ENCODE results near the gene FGF19.

Gene FGF19, protein sequence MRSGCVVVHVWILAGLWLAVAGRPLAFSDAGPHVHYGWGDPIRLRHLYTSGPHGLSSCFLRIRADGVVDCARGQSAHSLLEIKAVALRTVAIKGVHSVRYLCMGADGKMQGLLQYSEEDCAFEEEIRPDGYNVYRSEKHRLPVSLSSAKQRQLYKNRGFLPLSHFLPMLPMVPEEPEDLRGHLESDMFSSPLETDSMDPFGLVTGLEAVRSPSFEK

DNA sequence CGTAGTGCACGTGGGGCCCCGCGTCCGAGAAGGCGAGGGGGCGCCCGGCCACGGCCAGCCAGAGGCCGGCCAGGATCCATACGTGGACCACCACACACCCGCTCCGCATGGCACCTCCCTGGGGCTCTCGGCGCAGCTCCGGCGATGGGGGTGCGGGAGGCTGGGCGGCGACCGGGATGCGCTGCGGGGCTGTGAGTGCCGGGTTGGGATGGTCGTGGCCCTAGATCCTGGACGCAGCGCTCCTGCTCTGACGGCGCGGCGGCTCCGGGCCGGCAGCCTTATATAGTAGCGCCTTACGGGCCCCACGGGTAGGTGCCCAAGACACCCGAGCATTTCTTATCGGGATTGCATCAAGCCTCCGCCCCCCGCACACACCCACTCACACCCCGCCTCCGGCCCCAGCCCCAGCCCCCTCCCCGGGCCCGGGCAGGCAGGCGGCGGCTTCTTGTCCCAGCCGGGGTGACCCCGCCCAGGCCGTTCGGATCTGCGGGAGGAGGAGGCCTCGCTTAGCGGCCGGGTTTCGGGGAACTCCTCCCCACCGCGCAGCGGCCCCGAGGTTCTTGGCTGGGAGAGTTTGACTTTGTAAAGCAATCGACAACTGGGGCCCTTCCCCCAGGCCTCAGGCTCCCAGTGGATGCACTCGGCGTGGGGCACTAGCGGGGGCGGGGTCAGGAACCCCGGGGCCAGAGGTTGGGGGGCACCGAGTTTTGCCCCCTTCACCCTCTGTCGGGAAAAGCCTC lies at the start of gene FGF19:
Gene FGF19 (minus strand): TSS at position 255 of the 740 bp plus-strand sequence. CDS start 146 bp downstream, at position 109.
- DNase-seq (ENCODE audit: low spot score): no peak

DNA sequence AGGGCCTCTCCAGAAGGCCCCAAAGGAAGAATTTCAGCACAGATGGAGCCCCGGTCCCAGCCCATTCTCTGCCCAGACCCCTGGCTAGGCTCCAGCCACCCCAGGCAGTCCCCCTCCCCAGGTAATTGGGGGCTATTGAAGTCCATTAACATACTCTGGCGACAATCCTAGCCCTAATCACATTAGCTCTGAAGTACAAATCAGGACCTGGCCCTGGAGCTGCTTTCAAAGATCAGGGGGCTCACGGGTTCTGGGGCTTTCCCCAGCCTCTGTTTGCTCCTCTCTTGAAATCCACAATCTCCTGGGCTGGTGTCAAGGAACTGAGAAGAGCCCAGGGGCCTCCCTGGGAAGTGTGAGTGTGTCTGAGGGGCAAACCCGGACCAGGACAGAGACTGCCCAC lies 49.1 kb upstream of the FGF19 start:
- DNase-seq (ENCODE audit: low spot score): no peak

DNA sequence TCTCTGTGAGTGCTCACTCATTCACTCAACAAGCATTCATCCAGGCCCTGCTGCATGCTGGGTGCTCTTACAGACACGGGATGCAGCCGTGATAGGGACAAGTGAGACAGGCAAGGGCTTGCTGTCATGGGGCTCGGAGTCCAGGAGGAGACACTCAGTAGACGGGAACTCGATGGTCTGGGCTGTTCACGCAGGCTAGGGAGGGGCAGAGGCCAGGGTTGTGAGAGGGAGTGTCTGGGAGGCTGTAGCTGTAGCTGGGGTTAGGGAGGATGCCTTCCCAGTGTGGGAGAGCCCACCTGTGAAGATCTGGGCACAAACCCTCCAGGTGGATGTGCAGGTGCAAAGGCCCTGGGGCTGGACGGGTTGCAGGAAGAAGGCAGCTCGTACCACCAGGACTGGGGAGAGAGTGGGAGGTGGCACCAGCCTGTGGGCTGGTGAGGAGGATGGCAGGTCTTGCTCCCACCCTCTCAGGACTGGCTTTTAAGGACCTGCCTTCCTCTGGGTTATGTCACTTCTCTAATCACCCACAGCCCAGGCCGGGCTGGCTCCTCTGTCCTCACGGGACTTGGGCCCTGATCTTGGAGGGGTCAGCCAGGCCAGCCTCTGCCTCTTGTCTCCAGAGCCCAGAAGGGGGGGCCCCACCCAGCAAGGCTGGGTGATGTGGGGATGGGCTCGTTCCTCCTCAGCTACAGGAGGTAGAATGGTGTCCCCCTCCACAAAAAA lies 47.2 kb upstream of the FGF19 start:
- DNase-seq (ENCODE audit: low spot score): no peak

DNA sequence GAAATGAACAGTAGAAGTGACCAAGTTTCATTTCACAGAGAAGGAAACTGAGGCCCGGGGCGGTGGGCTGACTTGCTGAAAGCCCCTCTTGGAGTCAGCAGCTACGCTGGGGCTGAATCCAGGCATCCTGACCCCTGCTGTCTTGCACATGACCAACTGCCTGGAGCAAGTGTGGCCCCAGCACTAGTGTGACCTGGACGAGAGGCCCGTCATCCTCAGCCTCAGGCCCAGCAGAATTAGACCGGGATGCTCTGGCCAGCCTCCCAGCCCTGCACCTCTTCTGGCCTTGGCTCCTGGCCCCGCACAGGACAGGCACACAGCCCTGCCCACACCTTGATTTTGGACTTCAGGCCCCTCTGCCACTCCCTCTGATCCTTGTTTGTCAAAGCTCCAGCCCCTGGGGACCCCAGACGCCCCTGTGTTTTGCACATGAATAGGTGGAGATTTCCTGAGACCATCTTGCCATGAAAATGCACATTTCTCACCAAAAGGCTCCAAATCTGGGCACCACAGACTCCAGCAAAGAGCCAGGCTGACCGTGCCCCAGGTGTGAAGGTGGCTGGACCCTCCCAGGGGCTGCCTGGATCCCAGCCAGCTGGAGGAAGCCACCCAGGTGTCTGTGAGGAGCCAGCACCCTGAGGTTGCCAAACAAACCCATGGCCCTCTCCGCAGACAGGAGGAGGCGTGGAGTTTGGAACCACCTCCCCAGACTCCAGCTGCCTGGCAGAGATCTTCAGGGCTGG lies 46.5 kb upstream of the FGF19 start:
- DNase-seq (ENCODE audit: low spot score): no peak

DNA sequence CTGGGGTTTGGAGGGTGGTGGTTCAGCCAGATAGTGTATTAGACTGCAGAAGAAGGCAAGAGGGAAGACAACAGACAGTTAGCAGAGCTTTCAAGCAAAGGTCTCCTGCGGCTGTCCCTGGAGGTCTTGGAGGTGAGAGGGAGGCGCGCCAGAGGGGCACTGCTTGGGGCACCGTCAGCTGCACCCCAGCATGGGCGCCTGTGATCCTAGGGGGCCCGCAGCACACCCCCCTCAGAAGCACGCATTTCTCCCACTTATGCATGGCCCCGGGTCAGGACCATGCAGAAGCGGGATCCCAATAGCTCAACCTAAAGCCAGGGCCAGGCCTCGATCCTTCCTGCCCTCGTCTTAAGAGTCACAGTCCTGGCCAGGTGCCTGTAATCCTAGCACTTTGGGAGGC lies 44.8 kb upstream of the FGF19 start:
- DNase-seq (ENCODE audit: low spot score): no peak

DNA sequence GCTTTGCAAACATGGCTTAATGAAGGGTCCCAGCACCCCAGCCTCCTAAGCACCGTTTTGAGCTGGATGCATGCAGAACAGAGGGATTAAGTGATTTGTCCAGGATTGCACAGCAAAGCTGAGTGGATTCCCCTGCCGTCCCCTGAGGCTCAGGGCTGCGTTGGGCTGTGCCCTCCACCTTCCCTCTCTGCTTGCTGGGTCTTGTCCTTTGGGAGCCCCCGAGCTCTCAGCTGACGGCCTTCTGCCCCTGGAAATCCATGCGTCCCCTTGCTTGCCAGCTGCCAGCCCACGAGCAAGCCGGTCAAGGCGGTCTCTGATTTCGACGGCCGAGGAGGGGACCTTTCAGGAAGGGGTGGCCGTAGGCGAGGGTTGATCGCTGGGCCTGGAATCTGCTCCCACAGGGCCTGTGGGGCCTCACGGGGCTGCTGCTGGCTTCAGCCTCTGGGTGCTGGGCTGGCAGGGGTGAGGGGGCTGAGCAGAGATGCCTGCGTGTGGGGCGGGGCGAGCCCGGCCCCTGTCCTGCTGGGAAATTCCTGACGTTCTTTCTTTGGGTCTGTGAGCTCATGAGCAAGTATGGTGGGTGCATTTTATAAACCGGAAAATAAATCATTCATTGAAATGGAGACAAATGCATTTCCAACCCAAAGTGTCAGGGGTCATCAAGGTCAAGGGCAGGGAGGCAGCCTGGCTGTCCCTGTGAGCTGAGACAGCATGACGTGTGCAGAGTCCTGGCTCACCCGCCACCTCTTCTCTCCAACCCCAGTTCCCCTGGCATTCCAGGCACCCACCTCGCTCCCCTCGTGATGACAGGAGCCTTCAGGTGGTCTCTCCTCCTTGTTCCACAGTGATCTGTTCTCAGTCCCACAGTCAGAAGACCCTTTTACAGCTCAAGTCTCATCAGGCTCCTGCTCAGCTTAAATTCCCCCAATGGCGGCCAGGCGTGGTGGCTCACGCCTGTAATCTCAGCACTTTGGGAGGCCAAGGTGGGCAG lies 43.2 kb upstream of the FGF19 start:
- DNase-seq (ENCODE audit: low spot score): no peak

DNA sequence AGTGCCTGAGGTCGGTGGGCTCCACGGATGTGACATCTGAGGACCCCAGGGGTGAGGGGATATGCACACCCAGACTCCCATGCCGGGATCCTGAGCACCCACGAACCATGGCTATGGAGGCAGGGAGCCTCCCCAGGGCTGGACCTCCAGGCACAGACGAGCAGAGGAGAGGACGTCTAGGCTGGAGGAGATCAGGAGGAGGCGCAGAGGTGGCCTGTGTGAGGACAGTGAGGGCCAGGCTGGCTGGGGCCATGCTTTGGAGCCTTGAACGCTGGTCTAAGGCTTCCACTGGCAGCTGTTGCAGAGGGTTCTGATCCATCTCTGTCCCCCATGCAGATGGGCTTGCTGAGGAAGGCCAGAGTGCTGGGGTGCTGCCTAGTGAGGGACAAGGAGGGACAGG lies 42.3 kb upstream of the FGF19 start:
- DNase-seq (ENCODE audit: low spot score): no peak

DNA sequence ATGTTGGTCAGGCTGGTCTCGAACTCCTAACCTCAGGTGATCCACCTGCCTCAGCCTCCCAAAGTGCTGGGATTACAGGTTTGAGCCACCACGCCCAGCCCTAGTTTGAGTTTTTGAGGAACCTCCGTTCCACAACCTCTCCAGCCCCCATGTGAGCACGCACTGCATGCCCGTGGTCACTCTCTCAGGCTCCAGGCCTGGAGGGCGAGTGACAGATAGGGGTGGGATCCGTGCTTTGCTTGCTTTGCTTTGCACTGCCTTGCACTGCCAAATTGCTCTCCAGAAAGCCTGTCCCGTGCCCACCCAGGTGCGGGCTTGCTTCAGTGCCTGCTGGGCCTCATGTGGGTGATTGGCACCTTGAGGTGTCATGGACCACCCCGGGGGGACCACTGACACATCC lies 41.4 kb upstream of the FGF19 start:
- no peak for DNase-seq (ENCODE audit: low spot score)

DNA sequence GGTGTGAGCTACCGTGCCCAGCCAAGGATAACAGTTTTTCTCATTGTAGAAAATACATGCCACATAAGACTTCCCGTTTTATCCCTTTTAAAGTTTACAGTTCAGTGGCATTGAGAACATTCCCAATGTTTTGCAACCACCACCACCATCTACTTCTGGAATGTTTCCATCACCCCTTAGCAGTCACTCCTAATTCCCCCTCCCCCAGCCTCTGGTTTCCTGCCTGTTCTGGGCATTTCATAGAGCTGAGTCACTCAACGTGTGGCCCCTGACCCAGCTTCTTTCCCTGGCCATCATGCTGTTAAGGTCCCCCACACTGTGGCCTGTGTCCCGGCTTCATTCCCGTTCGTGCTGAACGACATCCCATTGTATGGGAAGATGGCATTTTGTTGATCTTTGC lies 40.6 kb upstream of the FGF19 start:
- DNase-seq (ENCODE audit: low spot score): no peak

DNA sequence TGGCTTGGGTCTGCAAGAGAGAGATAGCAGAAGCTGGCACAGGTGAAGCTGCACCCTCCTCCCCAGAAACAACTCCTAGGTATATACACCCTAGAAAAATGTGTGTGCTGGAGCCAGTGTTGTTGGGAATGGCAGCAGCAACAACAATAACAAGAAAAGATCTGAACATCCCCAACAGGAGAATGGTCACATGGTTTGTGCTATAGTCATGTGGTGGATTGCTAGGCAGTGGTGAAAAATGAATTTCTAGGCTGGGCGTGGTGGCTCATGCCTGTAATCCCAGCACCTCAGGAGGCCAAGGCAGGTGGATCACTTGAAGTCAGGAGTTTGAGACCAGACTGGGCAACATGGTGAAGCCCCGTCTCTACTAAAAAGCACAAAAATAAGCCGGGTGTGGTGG lies 31.0 kb upstream of the FGF19 start:
- DNase-seq (ENCODE audit: low spot score): no peak

DNA sequence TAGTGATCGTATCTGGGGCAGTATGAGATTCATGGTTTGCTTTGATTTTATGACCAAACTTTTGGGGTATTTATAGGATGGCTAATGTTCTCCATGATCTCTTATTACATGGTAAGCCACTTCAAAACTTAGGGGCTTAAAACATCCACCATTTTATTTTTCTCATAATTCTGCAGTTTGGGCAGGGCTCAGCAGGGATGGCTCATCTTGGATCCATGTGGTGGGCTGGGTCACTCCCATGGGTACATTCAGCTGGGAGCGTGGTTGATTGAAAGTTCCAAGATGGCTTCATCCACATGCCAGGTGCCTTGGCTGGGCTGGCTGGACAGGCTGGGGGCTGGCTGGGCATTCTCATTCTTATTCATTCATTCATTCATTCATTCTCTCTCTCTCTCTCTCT lies 30.5 kb upstream of the FGF19 start:
- no peak for DNase-seq (ENCODE audit: low spot score)

DNA sequence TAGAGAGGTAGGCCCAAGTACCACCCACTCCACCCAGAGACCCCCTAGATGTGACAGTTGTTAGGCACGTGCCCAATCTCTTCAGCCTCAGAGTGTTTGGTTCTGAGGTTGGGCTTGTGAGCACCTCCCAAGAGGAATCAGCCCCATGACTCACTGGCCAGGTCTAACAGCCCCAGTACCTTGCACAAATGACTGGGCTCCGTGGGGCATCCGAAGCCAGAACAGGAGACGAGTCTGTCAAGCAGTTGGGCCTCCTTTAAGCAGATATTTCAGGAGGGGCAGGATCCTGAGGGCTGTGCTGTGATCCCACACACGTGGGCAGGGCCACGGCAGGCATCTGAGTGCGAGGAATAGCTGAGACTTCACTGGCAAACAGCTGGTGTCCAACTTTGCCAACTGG lies 29.1 kb upstream of the FGF19 start:
- no peak for DNase-seq (ENCODE audit: low spot score)

DNA sequence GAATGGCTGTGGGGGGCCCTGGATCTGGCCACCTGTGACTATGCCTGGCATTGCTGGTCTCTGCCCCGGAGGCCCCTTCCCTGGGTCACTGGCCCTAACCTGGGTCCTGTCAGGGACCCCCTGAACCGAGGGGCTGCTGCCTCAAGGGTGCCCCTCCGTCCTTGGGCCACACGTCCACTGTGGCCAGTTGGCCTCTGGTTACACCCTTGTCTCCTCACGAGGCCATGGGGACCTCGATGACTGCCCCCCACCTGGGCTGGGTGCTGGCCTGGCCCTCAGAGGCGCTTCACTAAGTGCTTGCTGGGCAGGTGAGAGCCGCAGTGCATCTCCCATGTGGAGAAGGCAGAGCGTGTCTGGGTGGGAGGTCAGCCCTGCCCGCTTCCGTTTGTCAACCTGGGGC lies 27.3 kb upstream of the FGF19 start:
- DNase-seq (ENCODE audit: low spot score): no peak

DNA sequence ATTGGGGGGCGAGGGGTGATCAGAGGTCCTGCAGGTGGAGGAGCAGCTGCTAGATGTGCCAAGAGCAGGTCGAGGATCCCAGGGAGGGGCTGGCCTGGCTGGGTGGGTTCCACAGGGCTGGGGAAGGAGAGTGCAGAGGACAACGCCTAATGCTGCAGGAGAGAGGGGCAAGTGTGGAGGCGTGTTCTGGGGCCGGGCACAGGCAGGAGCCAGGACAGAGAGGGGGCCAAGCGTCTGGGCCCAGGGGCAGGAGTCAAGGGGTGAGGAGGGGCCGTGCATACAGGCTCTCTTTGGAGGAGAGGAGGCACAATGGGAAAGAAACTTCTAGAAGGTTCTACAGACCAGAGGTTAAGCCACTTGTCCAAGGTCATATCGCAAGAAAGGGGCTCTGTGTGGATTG lies 26.7 kb upstream of the FGF19 start:
- no peak for DNase-seq (ENCODE audit: low spot score)

DNA sequence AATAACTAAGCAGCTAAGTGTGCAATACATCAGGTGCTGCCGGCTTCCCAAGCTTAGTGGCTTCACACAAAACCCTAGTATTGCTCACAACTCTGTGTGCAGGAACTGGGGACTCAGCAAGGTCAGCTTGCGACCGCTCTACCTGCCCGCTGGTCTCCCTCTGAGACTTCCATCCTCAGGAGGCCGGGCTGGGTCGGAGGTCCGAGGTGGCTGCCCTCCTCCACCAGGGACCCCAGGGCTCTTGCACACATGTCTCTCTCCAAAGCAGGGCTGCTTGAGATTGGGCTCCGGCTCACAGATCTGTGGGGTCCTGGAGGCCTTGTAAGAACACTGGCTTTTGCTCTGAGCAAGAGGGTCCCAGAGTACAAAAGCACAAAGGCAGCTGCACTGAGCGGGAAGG lies 25.4 kb upstream of the FGF19 start:
- no peak for DNase-seq (ENCODE audit: low spot score)

DNA sequence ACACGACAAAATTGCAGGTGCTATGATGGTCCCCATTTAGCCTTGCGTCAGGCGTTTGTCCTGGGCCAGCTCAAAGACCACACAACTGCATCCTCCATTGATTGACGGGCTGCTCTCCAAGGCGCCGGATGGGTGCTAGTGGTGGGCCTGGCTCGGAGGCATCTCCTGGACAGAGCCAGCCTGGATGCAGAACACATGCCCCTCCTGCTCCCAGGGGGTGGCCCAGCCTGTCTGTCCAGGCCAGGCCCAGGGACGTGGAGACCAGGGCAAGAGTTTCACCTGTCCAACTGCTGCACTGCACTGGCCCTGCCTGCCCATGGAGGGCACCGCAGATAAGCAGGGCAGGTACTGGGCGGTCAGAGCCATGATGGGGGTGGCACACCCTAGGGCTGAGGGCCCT lies 23.4 kb upstream of the FGF19 start:
- DNase-seq (ENCODE audit: low spot score): no peak

DNA sequence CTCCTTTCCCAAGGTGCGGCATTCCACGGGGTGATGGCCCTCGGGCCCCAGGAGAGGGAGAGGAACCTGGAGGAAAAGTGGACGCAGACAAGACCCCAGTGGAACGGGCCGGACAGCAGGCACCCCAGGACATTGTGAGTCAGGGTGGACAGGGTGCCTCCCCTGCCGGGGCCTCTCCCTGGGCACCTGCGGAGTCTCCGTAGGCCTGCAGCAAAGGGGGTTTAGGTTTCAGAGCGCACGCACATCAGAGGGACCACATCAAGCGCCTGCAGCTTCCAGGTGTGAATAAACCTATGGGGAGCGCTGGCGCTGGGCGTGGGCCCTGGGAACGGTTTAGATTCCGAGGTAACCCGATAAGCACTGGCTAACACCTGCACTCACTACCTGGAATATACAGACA lies 22.7 kb upstream of the FGF19 start:
- DNase-seq (ENCODE audit: low spot score): no peak

DNA sequence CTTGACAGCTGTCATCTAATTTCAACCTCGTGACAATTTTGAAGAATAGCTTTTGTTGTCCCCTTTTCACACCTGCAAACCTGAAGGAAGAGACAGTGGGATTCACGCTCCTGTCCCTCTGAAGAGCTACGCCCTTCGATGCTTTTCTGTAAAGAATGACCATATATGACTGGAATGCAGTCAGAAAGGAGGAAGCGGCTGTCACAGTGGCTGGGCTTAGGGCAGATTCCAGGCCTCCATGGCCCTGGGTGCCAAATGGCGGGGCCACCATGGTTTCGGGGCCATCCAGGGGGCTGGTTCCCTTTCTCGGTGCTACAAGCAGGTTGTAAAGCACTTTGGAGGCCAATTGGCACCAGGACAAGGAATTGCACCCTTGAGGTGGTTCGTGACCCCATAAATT lies 22.2 kb upstream of the FGF19 start:
- no peak for DNase-seq (ENCODE audit: low spot score)

DNA sequence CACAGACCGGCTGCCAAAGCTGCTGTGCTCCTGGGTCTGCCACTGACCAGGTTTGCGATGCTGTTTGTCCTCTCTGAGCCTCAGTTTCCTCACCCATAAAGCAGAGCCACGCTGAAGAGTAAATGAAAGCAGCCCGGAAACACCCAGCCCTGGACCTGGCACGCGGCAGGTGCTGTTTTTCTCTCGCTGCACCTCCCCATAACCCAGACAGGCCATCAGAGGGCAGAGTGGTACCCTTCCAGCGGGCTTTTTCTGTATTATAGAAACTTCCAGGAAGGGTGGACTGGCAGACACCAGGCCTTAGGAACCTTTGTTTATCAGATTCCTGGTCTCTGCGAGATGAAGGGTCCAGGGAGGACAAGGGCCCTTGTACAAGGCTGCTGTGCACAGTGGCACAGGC lies 17.9 kb upstream of the FGF19 start:
- DNase-seq (ENCODE audit: low spot score): no peak

DNA sequence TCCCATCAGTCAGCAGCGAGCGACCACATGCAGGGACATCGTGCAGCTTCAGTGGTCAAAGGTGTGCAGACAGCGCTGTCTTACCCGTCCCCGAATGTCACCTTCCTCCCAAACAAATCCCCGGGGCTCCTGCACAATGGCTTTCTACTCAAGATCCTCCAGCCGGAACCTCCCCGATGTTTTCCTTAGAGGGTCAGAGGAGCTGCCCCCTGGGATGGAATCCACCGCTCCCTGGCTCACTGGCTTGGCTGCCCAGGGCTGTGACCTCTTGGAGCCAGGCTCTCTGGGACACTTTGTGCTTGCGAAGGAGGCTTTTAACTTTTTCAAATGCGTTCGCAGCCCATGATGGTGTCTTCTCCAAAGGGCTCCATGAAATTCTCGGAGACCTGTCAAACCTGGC lies 17.3 kb upstream of the FGF19 start:
- DNase-seq (ENCODE audit: low spot score): no peak

DNA sequence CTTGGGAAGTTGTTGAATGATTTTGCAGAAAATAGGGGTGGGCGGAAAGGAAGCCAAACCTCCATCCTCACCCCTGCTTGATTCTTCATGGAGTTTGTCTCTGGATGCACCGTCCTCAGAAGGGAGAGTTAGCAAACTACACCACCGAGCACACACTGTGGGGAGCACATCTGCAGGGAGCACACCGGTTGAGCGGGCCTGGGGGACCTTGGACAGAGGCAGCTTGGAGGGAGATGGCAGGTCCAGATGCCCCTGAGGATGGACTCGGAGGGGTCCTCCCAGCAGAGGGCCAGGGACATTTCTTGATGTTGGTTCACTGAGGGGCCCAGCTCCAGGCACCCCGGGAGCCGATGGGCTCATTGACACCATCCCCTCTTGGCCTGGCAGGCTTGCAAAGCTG lies 15.1 kb upstream of the FGF19 start:
- DNase-seq (ENCODE audit: low spot score): no peak
